GM23338 (cell line): Measurements from ENCODE around the gene PCSK6. TPM values are rescaled to one million over a fixed set of nuclear protein-coding genes. Genes with fewer than 3 reads are reported as not detected.

Experiments
- ATAC-seq: fragments of 200-7000 bp; cut with Tn5 transposase; 3 replicates; pipeline ENCODE4 v1.9.1; 2020
- DNase-seq: peaks from one replicate; pipeline ENCODE4 v3.0.0-alpha.2; 2015; ENCODE audit warnings: low spot score
- H2AFZ ChIP-seq: fragments of 200-600 bp; sonication (generic); 2 replicates; pipeline ENCODE4 v1.8.0; 2016; ENCODE audit warnings: antibody characterized with exemption, mild to moderate bottlenecking, moderate library complexity
- H3F3A ChIP-seq: fragments of 200-600 bp; sonication (generic); replicated peaks from 2 replicates; pipeline ENCODE4 v1.8.0; 2017; ENCODE audit warnings: antibody characterized with exemption, mixed run types, low read depth
- H3K27ac ChIP-seq: fragments of 200-600 bp; sonication (generic); 2 replicates; pipeline ENCODE4 v1.6.1; 2016; ENCODE audit warnings: low read depth
- H3K27me3 ChIP-seq: fragments of 200-600 bp; sonication (generic); 2 replicates; pipeline ENCODE4 v1.8.0; 2016; ENCODE audit warnings: mild to moderate bottlenecking, mixed run types, moderate library complexity; ENCODE audit not compliant: insufficient read depth
- H3K36me3 ChIP-seq: fragments of 200-600 bp; sonication (generic); 2 replicates; pipeline ENCODE4 v1.8.0; 2016; ENCODE audit warnings: mild to moderate bottlenecking; ENCODE audit not compliant: insufficient read depth
- H3K4me1 ChIP-seq: fragments of 200-600 bp; sonication (generic); 2 replicates; pipeline ENCODE4 v1.8.0; 2016; ENCODE audit warnings: mild to moderate bottlenecking, moderate library complexity; ENCODE audit not compliant: insufficient read depth
- H3K4me2 ChIP-seq: fragments of 200-600 bp; sonication (generic); 2 replicates; pipeline ENCODE4 v1.7.1; 2017; ENCODE audit warnings: mixed run types
- H3K4me3 ChIP-seq: fragments of 200-600 bp; sonication (generic); 2 replicates; pipeline ENCODE4 v1.6.1; 2016; ENCODE audit warnings: mixed run types
- H3K79me2 ChIP-seq: fragments of 200-600 bp; sonication (generic); replicated peaks from 2 replicates; pipeline ENCODE4 v1.8.0; 2017; ENCODE audit warnings: mild to moderate bottlenecking; ENCODE audit not compliant: insufficient read depth
- H3K9me2 ChIP-seq: fragments of 200-600 bp; sonication (generic); 2 replicates; pipeline ENCODE4 v1.8.0; 2017; ENCODE audit not compliant: insufficient read depth
- H4K20me1 ChIP-seq: fragments of 200-600 bp; sonication (generic); replicated peaks from 2 replicates; pipeline ENCODE4 v1.8.0; 2017; ENCODE audit warnings: mild to moderate bottlenecking; ENCODE audit not compliant: insufficient read depth
- H3K27ac Mint-ChIP-seq: 2 replicates; pipeline ENCODE4 v1.8.0; 2020; ENCODE audit warnings: inconsistent platforms, mild to moderate bottlenecking, moderate library complexity, mixed read lengths
- H3K27me3 Mint-ChIP-seq: 3 replicates; pipeline ENCODE4 v1.8.0; 2022; ENCODE audit warnings: low read depth, mild to moderate bottlenecking, moderate library complexity, mixed read lengths, inconsistent platforms; ENCODE audit not compliant: insufficient read depth, poor library complexity
- H3K36me3 Mint-ChIP-seq: 3 replicates; pipeline ENCODE4 v1.8.0; 2021; ENCODE audit warnings: low read depth, mild to moderate bottlenecking, inconsistent platforms, moderate library complexity, mixed read lengths
- H3K4me1 Mint-ChIP-seq: 3 replicates; pipeline ENCODE4 v1.8.0; 2020; ENCODE audit warnings: mild to moderate bottlenecking, inconsistent platforms, mixed read lengths
- H3K4me3 Mint-ChIP-seq: 3 replicates; pipeline ENCODE4 v1.8.0; 2021; ENCODE audit warnings: moderate library complexity, mild to moderate bottlenecking, inconsistent platforms, mixed read lengths
- H3K9me3 Mint-ChIP-seq: 3 replicates; pipeline ENCODE4 v1.8.0; 2020; ENCODE audit warnings: moderate library complexity, mild to moderate bottlenecking, inconsistent platforms, mixed read lengths
- CREB1 ChIP-seq: fragments of 250-450 bp; sonication (Bioruptor Pico); IDR thresholded peaks from 2 replicates; pipeline ENCODE4 v1.5.0; 2020; ENCODE audit warnings: low read depth, mild to moderate bottlenecking, moderate library complexity
- EZH2 ChIP-seq: fragments of 200-600 bp; sonication (generic); IDR thresholded peaks from one replicate; pipeline ENCODE4 v1.8.0; 2017; ENCODE audit warnings: antibody characterized with exemption, mild to moderate bottlenecking, low read depth; ENCODE audit not compliant: unreplicated experiment
- EZH2phosphoT487 ChIP-seq: fragments of 200-600 bp; sonication (generic); IDR thresholded peaks from one replicate; pipeline ENCODE4 v1.8.1; 2018; ENCODE audit warnings: antibody characterized with exemption; ENCODE audit not compliant: unreplicated experiment
- JUNB ChIP-seq: IDR thresholded peaks from one replicate; pipeline ENCODE4 v1.6.1; 2016; ENCODE audit warnings: antibody characterized with exemption; ENCODE audit not compliant: unreplicated experiment
- NANOG ChIP-seq: IDR thresholded peaks from 2 replicates; pipeline ENCODE4 v1.6.1; 2016; ENCODE audit warnings: antibody characterized with exemption, borderline replicate concordance
- POLR2AphosphoS5 ChIP-seq: IDR thresholded peaks from 2 replicates; pipeline ENCODE4 v1.6.1; 2016; ENCODE audit warnings: antibody characterized with exemption, low read depth
- STAT1 ChIP-seq: IDR thresholded peaks from one replicate; pipeline ENCODE4 v1.6.1; 2016; ENCODE audit warnings: antibody characterized with exemption; ENCODE audit not compliant: unreplicated experiment
- ZNF114 ChIP-seq: fragments of 250-450 bp; sonication (Bioruptor Pico); IDR thresholded peaks from 2 replicates; pipeline ENCODE4 v1.5.0; 2020; ENCODE audit warnings: mild to moderate bottlenecking, moderate library complexity
- ZNF331 ChIP-seq: fragments of 250-450 bp; sonication (Bioruptor Pico); IDR thresholded peaks from 2 replicates; pipeline ENCODE4 v1.5.0; 2020; ENCODE audit warnings: low read depth, mild to moderate bottlenecking, moderate library complexity
- polyA plus RNA-seq: library from polyadenylated mRNA; unstranded; fragments of >200 nt; fragmentation: Nextera tagmentation; extraction: Ambion mirVana; gene quantifications from 2 replicates; pipeline ENCODE4 v1.2.1, GENCODE V29; 2016
- total RNA-seq: library from RNA; depleted of rRNA; stranded (reverse); fragments of >200 nt; shearing (Covaris generic); gene quantifications from 2 replicates; pipeline ENCODE4 v1.2.3, GENCODE V29; 2014
- TF ChIP-seq, protein P1 (sequence below): fragments of 250-450 bp; sonication (Bioruptor Pico); IDR thresholded peaks from 2 replicates; pipeline ENCODE4 v1.5.0; 2020; ENCODE audit warnings: mild to moderate bottlenecking, moderate library complexity
- TF ChIP-seq, protein P2 (sequence below): IDR thresholded peaks from 2 replicates; pipeline ENCODE4 v1.6.1; 2016; ENCODE audit warnings: antibody characterized with exemption
- TF ChIP-seq, protein P3 (sequence below), 2 experiments: fragments of 200-600 bp in 1 of 2; sonication (generic) in 1 of 2; conservative IDR thresholded peaks; 2 replicates each; pipeline versions ENCODE4 v1.5.1 to v1.6.1; 2016 to 2017; ENCODE audit warnings: antibody characterized with exemption in 2 of 2, low read depth in 2 of 2, mild to moderate bottlenecking in 2 of 2, moderate library complexity in 1 of 2
- TF ChIP-seq, protein P4 (sequence below): IDR thresholded peaks from one replicate; pipeline ENCODE4 v1.6.1; 2018; ENCODE audit warnings: antibody characterized with exemption; ENCODE audit not compliant: unreplicated experiment

The PCSK6 gene
- total and polyA plus RNA-seq, 2 experiments from 2014 or later: 1.7 to 6.7 TPM

DNA sequence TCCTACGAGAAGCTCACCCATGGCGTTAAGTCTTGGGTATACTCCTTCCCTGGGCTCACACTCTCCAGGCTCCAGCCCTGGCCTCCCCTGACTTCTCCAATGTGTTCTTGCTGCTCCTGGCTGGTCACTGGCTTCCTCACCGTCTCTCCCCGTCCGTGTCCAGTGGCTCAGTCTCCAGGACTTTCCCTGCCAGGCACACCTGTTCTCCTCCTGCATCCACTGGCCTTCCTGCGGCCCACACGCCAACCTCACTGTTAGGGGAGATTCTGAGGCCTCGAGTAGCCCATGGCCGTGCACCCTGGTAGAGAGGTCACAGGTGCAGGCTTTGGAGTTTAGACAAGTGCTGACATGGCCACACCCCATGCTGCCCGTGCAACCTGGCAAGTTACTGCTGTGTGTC lies 102.5 kb downstream of the PCSK6 start:
- Histone ChIP-seq H3K27me3 (no peaks in the 10 kb centered on the region), H3K27ac (no peak overlapping the region), H3F3A (no peaks in the 10 kb centered on the region), H3K79me2 (no peaks in the 10 kb centered on the region), H3K4me2 (no peak overlapping the region), H3K36me3 (no peaks in the 10 kb centered on the region), H2AFZ (no peak overlapping the region), H3K9me2 (no peaks in the 10 kb centered on the region), H3K4me1 (no peaks in the 10 kb centered on the region), H4K20me1 (no peaks in the 10 kb centered on the region), H3K4me3 (no peak overlapping the region)
- TF ChIP-seq, protein P1, sequence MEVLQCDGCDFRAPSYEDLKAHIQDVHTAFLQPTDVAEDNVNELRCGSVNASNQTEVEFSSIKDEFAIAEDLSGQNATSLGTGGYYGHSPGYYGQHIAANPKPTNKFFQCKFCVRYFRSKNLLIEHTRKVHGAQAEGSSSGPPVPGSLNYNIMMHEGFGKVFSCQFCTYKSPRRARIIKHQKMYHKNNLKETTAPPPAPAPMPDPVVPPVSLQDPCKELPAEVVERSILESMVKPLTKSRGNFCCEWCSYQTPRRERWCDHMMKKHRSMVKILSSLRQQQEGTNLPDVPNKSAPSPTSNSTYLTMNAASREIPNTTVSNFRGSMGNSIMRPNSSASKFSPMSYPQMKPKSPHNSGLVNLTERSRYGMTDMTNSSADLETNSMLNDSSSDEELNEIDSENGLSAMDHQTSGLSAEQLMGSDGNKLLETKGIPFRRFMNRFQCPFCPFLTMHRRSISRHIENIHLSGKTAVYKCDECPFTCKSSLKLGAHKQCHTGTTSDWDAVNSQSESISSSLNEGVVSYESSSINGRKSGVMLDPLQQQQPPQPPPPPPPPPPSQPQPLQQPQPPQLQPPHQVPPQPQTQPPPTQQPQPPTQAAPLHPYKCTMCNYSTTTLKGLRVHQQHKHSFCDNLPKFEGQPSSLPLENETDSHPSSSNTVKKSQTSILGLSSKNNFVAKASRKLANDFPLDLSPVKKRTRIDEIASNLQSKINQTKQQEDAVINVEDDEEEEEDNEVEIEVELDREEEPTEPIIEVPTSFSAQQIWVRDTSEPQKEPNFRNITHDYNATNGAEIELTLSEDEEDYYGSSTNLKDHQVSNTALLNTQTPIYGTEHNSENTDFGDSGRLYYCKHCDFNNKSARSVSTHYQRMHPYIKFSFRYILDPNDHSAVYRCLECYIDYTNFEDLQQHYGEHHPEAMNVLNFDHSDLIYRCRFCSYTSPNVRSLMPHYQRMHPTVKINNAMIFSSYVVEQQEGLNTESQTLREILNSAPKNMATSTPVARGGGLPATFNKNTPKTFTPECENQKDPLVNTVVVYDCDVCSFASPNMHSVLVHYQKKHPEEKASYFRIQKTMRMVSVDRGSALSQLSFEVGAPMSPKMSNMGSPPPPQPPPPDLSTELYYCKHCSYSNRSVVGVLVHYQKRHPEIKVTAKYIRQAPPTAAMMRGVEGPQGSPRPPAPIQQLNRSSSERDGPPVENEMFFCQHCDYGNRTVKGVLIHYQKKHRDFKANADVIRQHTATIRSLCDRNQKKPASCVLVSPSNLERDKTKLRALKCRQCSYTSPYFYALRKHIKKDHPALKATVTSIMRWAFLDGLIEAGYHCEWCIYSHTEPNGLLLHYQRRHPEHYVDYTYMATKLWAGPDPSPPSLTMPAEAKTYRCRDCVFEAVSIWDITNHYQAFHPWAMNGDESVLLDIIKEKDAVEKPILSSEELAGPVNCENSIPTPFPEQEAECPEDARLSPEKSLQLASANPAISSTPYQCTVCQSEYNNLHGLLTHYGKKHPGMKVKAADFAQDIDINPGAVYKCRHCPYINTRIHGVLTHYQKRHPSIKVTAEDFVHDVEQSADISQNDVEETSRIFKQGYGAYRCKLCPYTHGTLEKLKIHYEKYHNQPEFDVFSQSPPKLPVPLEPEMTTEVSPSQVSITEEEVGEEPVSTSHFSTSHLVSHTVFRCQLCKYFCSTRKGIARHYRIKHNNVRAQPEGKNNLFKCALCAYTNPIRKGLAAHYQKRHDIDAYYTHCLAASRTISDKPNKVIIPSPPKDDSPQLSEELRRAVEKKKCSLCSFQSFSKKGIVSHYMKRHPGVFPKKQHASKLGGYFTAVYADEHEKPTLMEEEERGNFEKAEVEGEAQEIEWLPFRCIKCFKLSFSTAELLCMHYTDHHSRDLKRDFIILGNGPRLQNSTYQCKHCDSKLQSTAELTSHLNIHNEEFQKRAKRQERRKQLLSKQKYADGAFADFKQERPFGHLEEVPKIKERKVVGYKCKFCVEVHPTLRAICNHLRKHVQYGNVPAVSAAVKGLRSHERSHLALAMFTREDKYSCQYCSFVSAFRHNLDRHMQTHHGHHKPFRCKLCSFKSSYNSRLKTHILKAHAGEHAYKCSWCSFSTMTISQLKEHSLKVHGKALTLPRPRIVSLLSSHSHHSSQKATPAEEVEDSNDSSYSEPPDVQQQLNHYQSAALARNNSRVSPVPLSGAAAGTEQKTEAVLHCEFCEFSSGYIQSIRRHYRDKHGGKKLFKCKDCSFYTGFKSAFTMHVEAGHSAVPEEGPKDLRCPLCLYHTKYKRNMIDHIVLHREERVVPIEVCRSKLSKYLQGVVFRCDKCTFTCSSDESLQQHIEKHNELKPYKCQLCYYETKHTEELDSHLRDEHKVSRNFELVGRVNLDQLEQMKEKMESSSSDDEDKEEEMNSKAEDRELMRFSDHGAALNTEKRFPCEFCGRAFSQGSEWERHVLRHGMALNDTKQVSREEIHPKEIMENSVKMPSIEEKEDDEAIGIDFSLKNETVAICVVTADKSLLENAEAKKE (CRISPR knock-in tag): no peak
- TF ChIP-seq EZH2phosphoT487 (no peak), NANOG (no peak), JUNB (no peak), STAT1 (no peak), EZH2 (no peak), CREB1 (no peak), ZNF114 (CRISPR knock-in tag) (no peak), POLR2AphosphoS5 (no peak), ZNF331 (CRISPR knock-in tag) (no peak)
- TF ChIP-seq, protein P2, sequence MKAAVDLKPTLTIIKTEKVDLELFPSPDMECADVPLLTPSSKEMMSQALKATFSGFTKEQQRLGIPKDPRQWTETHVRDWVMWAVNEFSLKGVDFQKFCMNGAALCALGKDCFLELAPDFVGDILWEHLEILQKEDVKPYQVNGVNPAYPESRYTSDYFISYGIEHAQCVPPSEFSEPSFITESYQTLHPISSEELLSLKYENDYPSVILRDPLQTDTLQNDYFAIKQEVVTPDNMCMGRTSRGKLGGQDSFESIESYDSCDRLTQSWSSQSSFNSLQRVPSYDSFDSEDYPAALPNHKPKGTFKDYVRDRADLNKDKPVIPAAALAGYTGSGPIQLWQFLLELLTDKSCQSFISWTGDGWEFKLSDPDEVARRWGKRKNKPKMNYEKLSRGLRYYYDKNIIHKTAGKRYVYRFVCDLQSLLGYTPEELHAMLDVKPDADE: no peak
- TF ChIP-seq, protein P3, sequence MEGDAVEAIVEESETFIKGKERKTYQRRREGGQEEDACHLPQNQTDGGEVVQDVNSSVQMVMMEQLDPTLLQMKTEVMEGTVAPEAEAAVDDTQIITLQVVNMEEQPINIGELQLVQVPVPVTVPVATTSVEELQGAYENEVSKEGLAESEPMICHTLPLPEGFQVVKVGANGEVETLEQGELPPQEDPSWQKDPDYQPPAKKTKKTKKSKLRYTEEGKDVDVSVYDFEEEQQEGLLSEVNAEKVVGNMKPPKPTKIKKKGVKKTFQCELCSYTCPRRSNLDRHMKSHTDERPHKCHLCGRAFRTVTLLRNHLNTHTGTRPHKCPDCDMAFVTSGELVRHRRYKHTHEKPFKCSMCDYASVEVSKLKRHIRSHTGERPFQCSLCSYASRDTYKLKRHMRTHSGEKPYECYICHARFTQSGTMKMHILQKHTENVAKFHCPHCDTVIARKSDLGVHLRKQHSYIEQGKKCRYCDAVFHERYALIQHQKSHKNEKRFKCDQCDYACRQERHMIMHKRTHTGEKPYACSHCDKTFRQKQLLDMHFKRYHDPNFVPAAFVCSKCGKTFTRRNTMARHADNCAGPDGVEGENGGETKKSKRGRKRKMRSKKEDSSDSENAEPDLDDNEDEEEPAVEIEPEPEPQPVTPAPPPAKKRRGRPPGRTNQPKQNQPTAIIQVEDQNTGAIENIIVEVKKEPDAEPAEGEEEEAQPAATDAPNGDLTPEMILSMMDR (conservative IDR thresholded peaks at IDR 0.05; ENCODE audit: low read depth in 2 of 2): no peak
- TF ChIP-seq, protein P4, sequence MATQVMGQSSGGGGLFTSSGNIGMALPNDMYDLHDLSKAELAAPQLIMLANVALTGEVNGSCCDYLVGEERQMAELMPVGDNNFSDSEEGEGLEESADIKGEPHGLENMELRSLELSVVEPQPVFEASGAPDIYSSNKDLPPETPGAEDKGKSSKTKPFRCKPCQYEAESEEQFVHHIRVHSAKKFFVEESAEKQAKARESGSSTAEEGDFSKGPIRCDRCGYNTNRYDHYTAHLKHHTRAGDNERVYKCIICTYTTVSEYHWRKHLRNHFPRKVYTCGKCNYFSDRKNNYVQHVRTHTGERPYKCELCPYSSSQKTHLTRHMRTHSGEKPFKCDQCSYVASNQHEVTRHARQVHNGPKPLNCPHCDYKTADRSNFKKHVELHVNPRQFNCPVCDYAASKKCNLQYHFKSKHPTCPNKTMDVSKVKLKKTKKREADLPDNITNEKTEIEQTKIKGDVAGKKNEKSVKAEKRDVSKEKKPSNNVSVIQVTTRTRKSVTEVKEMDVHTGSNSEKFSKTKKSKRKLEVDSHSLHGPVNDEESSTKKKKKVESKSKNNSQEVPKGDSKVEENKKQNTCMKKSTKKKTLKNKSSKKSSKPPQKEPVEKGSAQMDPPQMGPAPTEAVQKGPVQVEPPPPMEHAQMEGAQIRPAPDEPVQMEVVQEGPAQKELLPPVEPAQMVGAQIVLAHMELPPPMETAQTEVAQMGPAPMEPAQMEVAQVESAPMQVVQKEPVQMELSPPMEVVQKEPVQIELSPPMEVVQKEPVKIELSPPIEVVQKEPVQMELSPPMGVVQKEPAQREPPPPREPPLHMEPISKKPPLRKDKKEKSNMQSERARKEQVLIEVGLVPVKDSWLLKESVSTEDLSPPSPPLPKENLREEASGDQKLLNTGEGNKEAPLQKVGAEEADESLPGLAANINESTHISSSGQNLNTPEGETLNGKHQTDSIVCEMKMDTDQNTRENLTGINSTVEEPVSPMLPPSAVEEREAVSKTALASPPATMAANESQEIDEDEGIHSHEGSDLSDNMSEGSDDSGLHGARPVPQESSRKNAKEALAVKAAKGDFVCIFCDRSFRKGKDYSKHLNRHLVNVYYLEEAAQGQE: no peak
- peaks cover 9% of the 10 kb centered on the region for H3K27me3 Mint-ChIP-seq
- no peaks in the 10 kb centered on the region for H3K36me3 Mint-ChIP-seq
- no peaks in the 10 kb centered on the region for H3K9me3 Mint-ChIP-seq
- no peak overlapping the region for H3K27ac Mint-ChIP-seq
- no peak overlapping the region for H3K4me3 Mint-ChIP-seq
- ATAC-seq: no peak
- DNase-seq: no peak
- no peaks in the 10 kb centered on the region; the same call in 2 of the 3 replicates for H3K4me1 Mint-ChIP-seq
